A549 (cell line): ENCODE results near the gene WDR20. TPM values are rescaled to one million over a fixed set of nuclear protein-coding genes. Genes with fewer than 3 reads are reported as not detected.
A peak's percentile ranks its signal among the peaks of the same experiment; 100 is the strongest.

Experiments
- ATAC-seq, 2 experiments: fragments of 200-7000 bp in 1 of 2; fragments of >200 bp in 1 of 2; cut with Nextera tagmentation in 1 of 2; cut with Tn5 transposase in 1 of 2; 3 replicates each; pipeline versions ENCODE4 v1.8.0 to v1.9.1; 2018 to 2020; ENCODE audit warnings: mild to moderate bottlenecking in 1 of 2, moderate library complexity in 1 of 2
- CTCF ChIA-PET: fragments of 300-600 bp; sonication (Branson Sonifier 250); formaldehyde crosslinking; extraction: SDS; loops from one replicate; lab custom pipeline; 2021; ENCODE audit warnings: antibody characterized with exemption, inconsistent platforms; lab: Yijun Ruan, JAX
- POLR2A ChIA-PET: fragments of 350-600 bp; formaldehyde crosslinking; extraction: SDS; loops from one replicate; lab custom pipeline; 2021; ENCODE audit warnings: antibody characterized with exemption, inconsistent platforms; lab: Yijun Ruan, JAX
- DNase-seq, 2 experiments: peaks; one replicate each; pipeline versions ENCODE4 v3.0.0 to v3.0.0-alpha.2; 2011 to 2016; ENCODE audit warnings: low read depth in 1 of 2, low spot score in 1 of 2
- FAIRE-seq: peaks from 2 replicates; lab custom pipeline; 2011; peaks lifted over from hg19 to GRCh38; lab: Jason Lieb, UNC
- H3K27ac ChIP-seq, 2 experiments: fragments of >200 bp; sonication (Bioruptor Twin); formaldehyde crosslinking; 3 replicates each; pipeline ENCODE4 v1.5.1; 2016 to 2017
- H3K4me1 ChIP-seq: fragments of >200 bp; sonication (Bioruptor Twin); formaldehyde crosslinking; 3 replicates; pipeline ENCODE4 v1.6.1; 2016
- H3K4me2 ChIP-seq: fragments of >200 bp; sonication (Bioruptor Twin); formaldehyde crosslinking; 3 replicates; pipeline ENCODE4 v1.6.1; 2016
- H3K4me3 ChIP-seq: fragments of >200 bp; sonication (Bioruptor Twin); formaldehyde crosslinking; 3 replicates; pipeline ENCODE4 v1.5.1; 2016
- H3K9me3 ChIP-seq: fragments of >200 bp; sonication (Bioruptor Twin); formaldehyde crosslinking; 3 replicates; pipeline ENCODE4 v1.6.1; 2016
- BCL3 ChIP-seq: fragments of >200 bp; sonication (Bioruptor Twin); formaldehyde crosslinking; IDR thresholded peaks from 3 replicates; pipeline ENCODE4 v1.6.1; 2016
- CEBPB ChIP-seq, 2 experiments: fragments of >200 bp in 1 of 2; sonication (Bioruptor Twin) in 1 of 2; formaldehyde crosslinking in 1 of 2; IDR thresholded peaks; 2 replicates each; pipeline ENCODE4 v1.6.1; 2012 to 2016
- CTCF ChIP-seq: fragments of >200 bp; sonication (Bioruptor Twin); formaldehyde crosslinking; IDR thresholded peaks from 3 replicates; pipeline ENCODE4 v1.5.1; 2016
- E2F6 ChIP-seq: IDR thresholded peaks from 2 replicates; pipeline ENCODE4 v1.6.1; 2012; ENCODE audit warnings: low read depth, borderline replicate concordance
- EHF ChIP-seq: fragments of 250-450 bp; sonication (Bioruptor Pico); IDR thresholded peaks from 2 replicates; pipeline ENCODE4 v1.5.0; 2020; ENCODE audit warnings: mild to moderate bottlenecking
- EHMT2 ChIP-seq: fragments of 200-600 bp; sonication (generic); IDR thresholded peaks from 2 replicates; pipeline ENCODE4 v1.6.1; 2016; ENCODE audit warnings: antibody characterized with exemption, low read depth, mild to moderate bottlenecking, moderate library complexity
- FOSB ChIP-seq: fragments of 250-450 bp; sonication (Bioruptor Pico); IDR thresholded peaks from 2 replicates; pipeline ENCODE4 v1.5.0; 2020; ENCODE audit warnings: mild to moderate bottlenecking, moderate library complexity
- FOSL2 ChIP-seq, 2 experiments: fragments of 450-650 bp in 1 of 2; fragments of >200 bp in 1 of 2; sonication (Bioruptor Twin) in 1 of 2; formaldehyde crosslinking; IDR thresholded peaks; 2 replicates each; pipeline versions ENCODE4 v1.5.0 to v1.6.1; 2016 to 2020; ENCODE audit warnings: mild to moderate bottlenecking in 1 of 2, moderate library complexity in 1 of 2
- GATA3 ChIP-seq: IDR thresholded peaks from 2 replicates; pipeline ENCODE4 v1.6.1; 2012; ENCODE audit warnings: borderline replicate concordance
- HEYL ChIP-seq: fragments of 250-450 bp; sonication (Bioruptor Pico); IDR thresholded peaks from 2 replicates; pipeline ENCODE4 v1.8.0; 2021; ENCODE audit warnings: mild to moderate bottlenecking, moderate library complexity
- JUN ChIP-seq, 2 experiments: fragments of >200 bp; sonication (Bioruptor Twin); formaldehyde crosslinking; IDR thresholded peaks; 2 replicates in 1 of 2; 3 replicates in 1 of 2; pipeline ENCODE4 v1.6.1; 2016 to 2017
- KDM5A ChIP-seq: fragments of 200-600 bp; sonication (generic); IDR thresholded peaks from 2 replicates; pipeline ENCODE4 v1.6.1; 2016; ENCODE audit warnings: antibody characterized with exemption, mild to moderate bottlenecking
- MAX ChIP-seq: IDR thresholded peaks from 2 replicates; pipeline ENCODE4 v1.6.1; 2012
- NFE2L2 ChIP-seq: fragments of 150-350 bp; conservative IDR thresholded peaks from 2 replicates; pipeline ENCODE4 v1.6.1; 2014; ENCODE audit warnings: low read length
- PHF8 ChIP-seq: fragments of 200-600 bp; sonication (generic); IDR thresholded peaks from 2 replicates; pipeline ENCODE4 v1.6.1; 2016; ENCODE audit warnings: low read depth, mild to moderate bottlenecking, antibody characterized with exemption, moderate library complexity, borderline replicate concordance
- POLR2A ChIP-seq: IDR thresholded peaks from 2 replicates; pipeline ENCODE4 v1.6.1; 2012; ENCODE audit warnings: mild to moderate bottlenecking, low read length
- POLR2AphosphoS2 ChIP-seq: conservative IDR thresholded peaks from 2 replicates; pipeline ENCODE4 v1.6.1; 2012; ENCODE audit warnings: low read length, improper control_type of control experiment, inconsistent platforms
- RAD21 ChIP-seq, 2 experiments: fragments of >200 bp in 1 of 2; sonication (Bioruptor Twin) in 1 of 2; formaldehyde crosslinking in 1 of 2; IDR thresholded peaks in 1 of 2; conservative IDR thresholded peaks in 1 of 2; 2 replicates in 1 of 2; 3 replicates in 1 of 2; pipeline ENCODE4 v1.6.1; 2012 to 2018; ENCODE audit warnings: inconsistent platforms in 1 of 2
- SMC3 ChIP-seq: fragments of >200 bp; sonication (Bioruptor Twin); formaldehyde crosslinking; IDR thresholded peaks from 3 replicates; pipeline ENCODE4 v1.6.1; 2018; ENCODE audit warnings: inconsistent platforms
- TP53 ChIP-seq: fragments of 250-450 bp; sonication (Bioruptor Pico); IDR thresholded peaks from 2 replicates; pipeline ENCODE4 v1.5.0; 2021; ENCODE audit warnings: mild to moderate bottlenecking, moderate library complexity
- ZNF302 ChIP-seq: fragments of 250-450 bp; sonication (Bioruptor Pico); IDR thresholded peaks from 2 replicates; pipeline ENCODE4 v1.9.0; 2021; ENCODE audit warnings: inconsistent platforms, mild to moderate bottlenecking, moderate library complexity
- WGBS: methylation state at CpG from one replicate; pipeline ENCODE4 v1.1.6; 2017; ENCODE audit errors: missing lambda C conversion rate; 5-methylcytosine and 5-hydroxymethylcytosine counted together
- polyA minus RNA-seq: library from RNA; depleted of rRNA, polyadenylated mRNA; stranded (reverse); fragments of >200 nt; gene quantifications from 2 replicates; pipeline ENCODE4 v1.2.3, GENCODE V29; 2011; rRNA and poly(A)+ RNA removed
- polyA plus RNA-seq, 4 experiments: library from polyadenylated mRNA; depleted of rRNA in 3 of 4; stranded (reverse); fragments of >200 nt; fragmentation: RNase III in 1 of 4; extraction: RNeasy Plus Mini Kit Qiagen cat#74134 plus additional on column Dnase treatment in 1 of 4; gene quantifications; 2 replicates in 3 of 4; 3 replicates in 1 of 4; pipeline ENCODE4 v1.2.3, GENCODE V29; 2011 to 2017

The WDR20 gene
- polyA plus RNA-seq (2011; rRNA removed) (17.6 and 20.6 TPM in 2 replicates), polyA plus RNA-seq (2017; fragmentation: RNase III; extraction: RNeasy Plus Mini Kit Qiagen cat#74134 plus additional on column Dnase treatment) (19.5 to 21.6 TPM (median 20.4 TPM) in 3 replicates), polyA minus RNA-seq (29.8 and 33.4 TPM in 2 replicates)
- polyA plus RNA-seq (2012; cell fraction: cytosol; rRNA removed), result 13.3 and 15.1 TPM in 2 replicates
- 14.8 and 18.4 TPM in 2 replicates for polyA plus RNA-seq (2012; cell fraction: nucleus; rRNA removed)

- Histone ChIP-seq H3K4me3 (peak within 1 kb of the TSS; percentile 95), H3K27ac (peak within 1 kb of the TSS; percentile 94 to 97), H3K9me3 (no peaks in the 10 kb centered on the region), H3K4me2 (peak within 1 kb of the TSS; percentile 88), H3K4me1 (peaks cover 13% of the 10 kb centered on the region)
- TF ChIP-seq POLR2AphosphoS2 (no peak), KDM5A (no peak), MAX (peak; percentile 89), RAD21 (conservative IDR thresholded peaks at IDR 0.05 in 1 of 2, IDR thresholded peaks at IDR 0.05 in 1 of 2) (0 out of 5 replicates have a peak, but pooled peaks of 1 of the 2 experiments have one; percentile 23), PHF8 (peak; percentile 71), CEBPB (IDR thresholded peaks at IDR 0.05) (no peak), HEYL (no peak), SMC3 (no peak), TP53 (CRISPR knock-in tag) (no peak), CTCF (peak; percentile 37), FOSL2 (IDR thresholded peaks at IDR 0.05) (no peak), FOSL2 (CRISPR knock-in tag; IDR thresholded peaks at IDR 0.05) (no peak), POLR2A (peak; percentile 76), E2F6 (peak; percentile 59; the same call in 1 of the 2 replicates), JUN (IDR thresholded peaks at IDR 0.05) (peak; percentile 35 to 65; a peak in 2 of 5 replicates), BCL3 (peak; percentile 65; the same call in 1 of the 3 replicates)
- ChIA-PET CTCF (interaction anchor here (0.6 to 1.1 kb wide), 4 partner anchors 10 to 175 kb away, joined by 4 to 6 read pairs (median 5); no protein-coding TSS in a partner anchor), POLR2A (interaction anchor here (1.0 kb wide), 1 partner anchor 82 kb away, joined by 3 read pairs; no protein-coding TSS in a partner anchor)
- WGBS, result 3% methylated on average over 25 of the region's 64 CpGs
- DNase-seq, result peak; percentile 96 to 98
- peak; percentile 46 for FAIRE-seq
- ATAC-seq, result peak; percentile 91 to 93
Measured at GRCh38 chr14:102139286-102140026, at the start of gene WDR20. WDR20 (plus strand) TSS chr14:102139897; CDS start chr14:102139924, 27 bp downstream.

- FAIRE-seq (no peak), ATAC-seq (no peak), DNase-seq (no peak)
- Histone ChIP-seq H3K27ac (no peak overlapping the region), H3K9me3 (no peaks in the 10 kb centered on the region), H3K4me3 (no peak overlapping the region), H3K4me2 (no peak overlapping the region), H3K4me1 (peaks cover 13% of the 10 kb centered on the region)
- WGBS, result 94% methylated on average over 3 of the region's 3 CpGs
- ChIA-PET POLR2A (no interaction called here), CTCF (interaction anchor here (0.7 to 3.7 kb wide), 9 partner anchors 9 to 384 kb away, joined by 3 to 29 read pairs (median 4); no protein-coding TSS in a partner anchor)
- no peak for TF ChIP-seq EHMT2
- TF ChIP-seq GATA3, result no peak
- no peak for TF ChIP-seq NFE2L2
- TF ChIP-seq E2F6, result no peak
- no peak for TF ChIP-seq ZNF302 (CRISPR knock-in tag)
- TF ChIP-seq JUN (IDR thresholded peaks at IDR 0.05), result no peak
- TF ChIP-seq EHF (CRISPR knock-in tag), result no peak
- TF ChIP-seq HEYL, result no peak
- TF ChIP-seq CEBPB (IDR thresholded peaks at IDR 0.05), result no peak
- TF ChIP-seq FOSB, result no peak
Measured at GRCh38 chr14:102090713-102091112, 49.0 kb upstream of the WDR20 start.
